Hypothalamus (tissue), 51 donors: ENCODE data around the gene MYG1.
A peak's percentile ranks its signal among the peaks of the same experiment; 100 is the strongest.
"Not testable (repeated sequence)": the region's sequence is repeated elsewhere in the genome, so short reads cannot be mapped to it uniquely, and the experiment has no call there.

Experiments used
- DNase-seq, 51 donors: peaks; one replicate each; lab custom pipeline; 2025; lab: John Stamatoyannopoulos, UW

Gene MYG1

GRCh38 chr12:53325511-53326061 lies 26.1 kb downstream of the MYG1 start:
- peak in 50 of 51 donors; percentile 20 to 91 (median 73) for DNase-seq

- DNase-seq = no peak
These were observed 27.1 kb downstream of the MYG1 start for GRCh38 chr12:53326460-53327185.

- peak in 1 of 51 donors; percentile 8 for DNase-seq
These were observed 28.0 kb downstream of the MYG1 start for GRCh38 chr12:53327435-53328042.

- DNase-seq = no peak
These were observed 28.5 kb downstream of the MYG1 start for GRCh38 chr12:53328043-53328435.

GRCh38 chr12:53330671-53331070 lies 31.2 kb downstream of the MYG1 start:
- DNase-seq = no peak

GRCh38 chr12:53332339-53332738 lies 32.8 kb downstream of the MYG1 start:
- not testable (repeated sequence) for DNase-seq

- no peak for DNase-seq
These were observed 33.2 kb downstream of the MYG1 start for GRCh38 chr12:53332744-53333143.

- DNase-seq = no peak
These were observed 33.8 kb downstream of the MYG1 start for GRCh38 chr12:53333289-53333688.

- no peak for DNase-seq
These were observed 34.4 kb downstream of the MYG1 start for GRCh38 chr12:53333845-53334244.

GRCh38 chr12:53334822-53335221 lies 35.3 kb downstream of the MYG1 start:
- no peak for DNase-seq

GRCh38 chr12:53336181-53336681 lies 36.7 kb downstream of the MYG1 start, which contains the start of gene SP7:
Gene SP7, minus strand, starts transcription at chr12:53336354. Its CDS starts 708 bp downstream, at chr12:53335646.
- no peak for DNase-seq

- DNase-seq = no peak
These were observed 38.5 kb downstream of the MYG1 start for GRCh38 chr12:53338017-53338416.

GRCh38 chr12:53338916-53339315 lies 39.4 kb downstream of the MYG1 start:
- DNase-seq = no peak

GRCh38 chr12:53340398-53340797 lies 40.9 kb downstream of the MYG1 start:
- no peak for DNase-seq

GRCh38 chr12:53343449-53343848 lies 44.0 kb downstream of the MYG1 start:
- no peak for DNase-seq

GRCh38 chr12:53343969-53344368 lies 44.5 kb downstream of the MYG1 start:
- no peak for DNase-seq

- DNase-seq = no peak
These were observed 45.0 kb downstream of the MYG1 start for GRCh38 chr12:53344487-53344823.

GRCh38 chr12:53344824-53345485 lies 45.5 kb downstream of the MYG1 start:
- peak in 50 of 51 donors; percentile 21 to 90 (median 68) for DNase-seq

- DNase-seq = peak in 1 of 51 donors; percentile 29
These were observed 46.1 kb downstream of the MYG1 start for GRCh38 chr12:53345486-53346188.

- DNase-seq = no peak
These were observed 47.0 kb downstream of the MYG1 start for GRCh38 chr12:53346491-53346890.

GRCh38 chr12:53347905-53348304 lies 48.4 kb downstream of the MYG1 start:
- DNase-seq = no peak
